A549 (cell line): ENCODE results near the gene BBS9. TPM values are rescaled to one million over a fixed set of nuclear protein-coding genes. Genes with fewer than 3 reads are reported as not detected.

Experiments
- ATAC-seq, 2 experiments: fragments of 200-7000 bp in 1 of 2; fragments of >200 bp in 1 of 2; cut with Nextera tagmentation in 1 of 2; cut with Tn5 transposase in 1 of 2; 3 replicates each; pipeline versions ENCODE4 v1.8.0 to v1.9.1; 2018 to 2020; ENCODE audit warnings: mild to moderate bottlenecking in 1 of 2, moderate library complexity in 1 of 2
- CTCF ChIA-PET: fragments of 300-600 bp; sonication (Branson Sonifier 250); formaldehyde crosslinking; extraction: SDS; loops from one replicate; lab custom pipeline; 2021; ENCODE audit warnings: antibody characterized with exemption, inconsistent platforms; lab: Yijun Ruan, JAX
- POLR2A ChIA-PET: fragments of 350-600 bp; formaldehyde crosslinking; extraction: SDS; loops from one replicate; lab custom pipeline; 2021; ENCODE audit warnings: antibody characterized with exemption, inconsistent platforms; lab: Yijun Ruan, JAX
- DNase-seq, 2 experiments: peaks; one replicate each; pipeline versions ENCODE4 v3.0.0 to v3.0.0-alpha.2; 2011 to 2016; ENCODE audit warnings: low read depth in 1 of 2, low spot score in 1 of 2
- FAIRE-seq: peaks from 2 replicates; lab custom pipeline; 2011; peaks lifted over from hg19 to GRCh38; lab: Jason Lieb, UNC
- H3K27ac ChIP-seq, 2 experiments: fragments of >200 bp; sonication (Bioruptor Twin); formaldehyde crosslinking; 3 replicates each; pipeline ENCODE4 v1.5.1; 2016 to 2017
- H3K4me1 ChIP-seq: fragments of >200 bp; sonication (Bioruptor Twin); formaldehyde crosslinking; 3 replicates; pipeline ENCODE4 v1.6.1; 2016
- H3K4me2 ChIP-seq: fragments of >200 bp; sonication (Bioruptor Twin); formaldehyde crosslinking; 3 replicates; pipeline ENCODE4 v1.6.1; 2016
- H3K4me3 ChIP-seq: fragments of >200 bp; sonication (Bioruptor Twin); formaldehyde crosslinking; 3 replicates; pipeline ENCODE4 v1.5.1; 2016
- H3K9me3 ChIP-seq: fragments of >200 bp; sonication (Bioruptor Twin); formaldehyde crosslinking; 3 replicates; pipeline ENCODE4 v1.6.1; 2016
- CBX8 ChIP-seq: fragments of 200-600 bp; sonication (generic); IDR thresholded peaks from 2 replicates; pipeline ENCODE4 v1.6.1; 2016
- CEBPB ChIP-seq, 2 experiments: fragments of >200 bp in 1 of 2; sonication (Bioruptor Twin) in 1 of 2; formaldehyde crosslinking in 1 of 2; IDR thresholded peaks; 2 replicates each; pipeline ENCODE4 v1.6.1; 2012 to 2016
- CHD2 ChIP-seq: fragments of 150-350 bp; IDR thresholded peaks from 2 replicates; pipeline ENCODE4 v1.6.1; 2014; ENCODE audit warnings: low read length; ENCODE audit not compliant: partially characterized antibody
- CTCF ChIP-seq: fragments of >200 bp; sonication (Bioruptor Twin); formaldehyde crosslinking; IDR thresholded peaks from 3 replicates; pipeline ENCODE4 v1.5.1; 2016
- E2F6 ChIP-seq: IDR thresholded peaks from 2 replicates; pipeline ENCODE4 v1.6.1; 2012; ENCODE audit warnings: low read depth, borderline replicate concordance
- EHMT2 ChIP-seq: fragments of 200-600 bp; sonication (generic); IDR thresholded peaks from 2 replicates; pipeline ENCODE4 v1.6.1; 2016; ENCODE audit warnings: antibody characterized with exemption, low read depth, mild to moderate bottlenecking, moderate library complexity
- EP300 ChIP-seq, 2 experiments: fragments of >200 bp; sonication (Bioruptor Twin); formaldehyde crosslinking; IDR thresholded peaks; 2 replicates in 1 of 2; 3 replicates in 1 of 2; pipeline ENCODE4 v1.6.1; 2016 to 2017
- ESRRA ChIP-seq: fragments of 150-350 bp; IDR thresholded peaks from 2 replicates; pipeline ENCODE4 v1.6.1; 2014; ENCODE audit warnings: mild to moderate bottlenecking, low read length, borderline replicate concordance
- FOSL2 ChIP-seq, 2 experiments: fragments of 450-650 bp in 1 of 2; fragments of >200 bp in 1 of 2; sonication (Bioruptor Twin) in 1 of 2; formaldehyde crosslinking; IDR thresholded peaks; 2 replicates each; pipeline versions ENCODE4 v1.5.0 to v1.6.1; 2016 to 2020; ENCODE audit warnings: mild to moderate bottlenecking in 1 of 2, moderate library complexity in 1 of 2
- HES2 ChIP-seq: fragments of >200 bp; sonication (Bioruptor Twin); formaldehyde crosslinking; IDR thresholded peaks from 2 replicates; pipeline ENCODE4 v1.6.1; 2016
- HMGXB4 ChIP-seq: fragments of 250-450 bp; sonication (Bioruptor Pico); IDR thresholded peaks from 2 replicates; pipeline ENCODE4 v1.5.0; 2021; ENCODE audit warnings: mild to moderate bottlenecking, moderate library complexity, borderline replicate concordance
- HOXB13 ChIP-seq: fragments of 250-450 bp; sonication (Bioruptor Pico); IDR thresholded peaks from 2 replicates; pipeline ENCODE4 v1.5.0; 2020; ENCODE audit warnings: low read depth, mild to moderate bottlenecking, moderate library complexity
- HOXB5 ChIP-seq: fragments of 250-450 bp; sonication (Bioruptor Pico); IDR thresholded peaks from 2 replicates; pipeline ENCODE4 v1.5.0; 2020; ENCODE audit warnings: mild to moderate bottlenecking, moderate library complexity
- JUN ChIP-seq, 2 experiments: fragments of >200 bp; sonication (Bioruptor Twin); formaldehyde crosslinking; IDR thresholded peaks; 2 replicates in 1 of 2; 3 replicates in 1 of 2; pipeline ENCODE4 v1.6.1; 2016 to 2017
- JUNB ChIP-seq: fragments of >200 bp; sonication (Bioruptor Twin); formaldehyde crosslinking; IDR thresholded peaks from 2 replicates; pipeline ENCODE4 v1.6.1; 2016
- KDM1A ChIP-seq: fragments of 200-600 bp; sonication (generic); IDR thresholded peaks from 2 replicates; pipeline ENCODE4 v1.6.1; 2016; ENCODE audit warnings: low read depth, mild to moderate bottlenecking
- MAZ ChIP-seq: fragments of 150-350 bp; IDR thresholded peaks from 2 replicates; pipeline ENCODE4 v1.6.1; 2014; ENCODE audit warnings: antibody characterized with exemption, low read depth, low read length, borderline replicate concordance
- MYC ChIP-seq: IDR thresholded peaks from 2 replicates; pipeline ENCODE4 v1.6.1; 2012; ENCODE audit warnings: mild to moderate bottlenecking, inconsistent platforms, low read length, improper control_type of control experiment, borderline replicate concordance
- NR3C1 ChIP-seq: fragments of >200 bp; sonication (Bioruptor Twin); formaldehyde crosslinking; IDR thresholded peaks from 3 replicates; pipeline ENCODE4 v1.6.1; 2017
- PBX3 ChIP-seq: IDR thresholded peaks from 2 replicates; pipeline ENCODE4 v1.6.1; 2012
- POLR2AphosphoS2 ChIP-seq: conservative IDR thresholded peaks from 2 replicates; pipeline ENCODE4 v1.6.1; 2012; ENCODE audit warnings: low read length, improper control_type of control experiment, inconsistent platforms
- RARB ChIP-seq: fragments of 250-450 bp; sonication (Bioruptor Pico); IDR thresholded peaks from 2 replicates; pipeline ENCODE4 v1.8.0; 2021; ENCODE audit warnings: mild to moderate bottlenecking, moderate library complexity
- RFX5 ChIP-seq: fragments of 450-650 bp; IDR thresholded peaks from 2 replicates; pipeline ENCODE4 v1.7.1; 2014; ENCODE audit warnings: antibody characterized with exemption, mild to moderate bottlenecking, moderate library complexity
- ZC3H11A ChIP-seq: fragments of 450-650 bp; IDR thresholded peaks from 2 replicates; pipeline ENCODE4 v1.6.1; 2014; ENCODE audit warnings: antibody characterized with exemption, mild to moderate bottlenecking
- ZNF302 ChIP-seq: fragments of 250-450 bp; sonication (Bioruptor Pico); IDR thresholded peaks from 2 replicates; pipeline ENCODE4 v1.9.0; 2021; ENCODE audit warnings: inconsistent platforms, mild to moderate bottlenecking, moderate library complexity
- WGBS: methylation state at CpG from one replicate; pipeline ENCODE4 v1.1.6; 2017; ENCODE audit errors: missing lambda C conversion rate; 5-methylcytosine and 5-hydroxymethylcytosine counted together
- polyA plus RNA-seq, 4 experiments: library from polyadenylated mRNA; depleted of rRNA in 3 of 4; stranded (reverse); fragments of >200 nt; fragmentation: RNase III in 1 of 4; extraction: RNeasy Plus Mini Kit Qiagen cat#74134 plus additional on column Dnase treatment in 1 of 4; gene quantifications; 2 replicates in 3 of 4; 3 replicates in 1 of 4; pipeline ENCODE4 v1.2.3, GENCODE V29; 2011 to 2017

The BBS9 gene
- polyA plus RNA-seq, 2 of the 4 experiments (the other 2 are of a cell fraction) = 8.3 to 9.1 TPM

GRCh38 chr7:33601884-33602283, 472.5 kb downstream of the BBS9 start (continued):
- TF ChIP-seq CTCF (no peak), CBX8 (no peak), RFX5 (no peak), MYC (no peak), HES2 (no peak), JUN (IDR thresholded peaks at IDR 0.05) (no peak), HMGXB4 (CRISPR knock-in tag) (no peak), EP300 (IDR thresholded peaks at IDR 0.05) (no peak)

- Histone ChIP-seq H3K27ac (no peak overlapping the region), H3K4me3 (no peak overlapping the region), H3K4me2 (no peak overlapping the region), H3K4me1 (no peaks in the 10 kb centered on the region), H3K9me3 (no peaks in the 10 kb centered on the region)
- ATAC-seq = no peak
- TF ChIP-seq MAZ (no peak), CEBPB (IDR thresholded peaks at IDR 0.05) (no peak), ZNF302 (CRISPR knock-in tag) (no peak), E2F6 (no peak), MYC (no peak), EHMT2 (no peak), ESRRA (no peak), CHD2 (no peak), FOSL2 (IDR thresholded peaks at IDR 0.05) (no peak), FOSL2 (CRISPR knock-in tag; IDR thresholded peaks at IDR 0.05) (no peak), PBX3 (no peak), JUNB (no peak), JUN (IDR thresholded peaks at IDR 0.05) (no peak)
- no peak for DNase-seq
- 30% methylated on average over 2 of the region's 2 CpGs for WGBS
- POLR2A ChIA-PET = no interaction called here
- CTCF ChIA-PET = no interaction called here
- FAIRE-seq = no peak
These were observed 474.7 kb downstream of the BBS9 start for GRCh38 chr7:33604056-33604455.

- no peak overlapping the region for H3K4me3 ChIP-seq
- ChIA-PET CTCF (no interaction called here), POLR2A (no interaction called here)
- H3K4me1 ChIP-seq = no peaks in the 10 kb centered on the region
- DNase-seq = no peak
- FAIRE-seq = no peak
- no peak for TF ChIP-seq KDM1A
- no peak for TF ChIP-seq ZC3H11A
- TF ChIP-seq POLR2AphosphoS2 = no peak
- no peak for TF ChIP-seq HOXB13 (CRISPR knock-in tag)
- no peak for TF ChIP-seq HOXB5
- TF ChIP-seq NR3C1 = no peak
- no peak for TF ChIP-seq RFX5
- TF ChIP-seq RARB (CRISPR knock-in tag) = no peak
- TF ChIP-seq EHMT2 = no peak
- ATAC-seq = no peak
- H3K9me3 ChIP-seq = no peaks in the 10 kb centered on the region
- WGBS = 67% methylated on average over 3 of the region's 3 CpGs
- no peak overlapping the region for H3K27ac ChIP-seq
- no peak overlapping the region for H3K4me2 ChIP-seq
These were observed 481.6 kb downstream of the BBS9 start for GRCh38 chr7:33610918-33611317.
